OCI-M2 (cell line): Measurements from ENCODE around the gene MRPS2.

ENCODE experiments used
- DNase-seq: peaks from one replicate; lab custom pipeline; 2025; ENCODE audit not compliant: unreplicated experiment; lab: John Stamatoyannopoulos, UW

MRPS2 gene

GRCh38 chr9:135552698-135553171 lies 52.3 kb downstream of the MRPS2 start:
- no peak for DNase-seq
